ENCODE results near the gene RNF19B. TPM values are rescaled to one million over a fixed set of nuclear protein-coding genes. Genes with fewer than 3 reads are reported as not detected.

The RNF19B gene
- total and polyA plus RNA-seq, 2 of the 8 experiments (the other 6 are each of a cell fraction or from before 2014, with no cell fraction given): 9.2 to 11.2 TPM

GRCh38 chr1:32892368-32893197, 72.0 kb downstream of the RNF19B start:
- H3K9me3 ChIP-seq (ENCODE audit: insufficient read depth in 2 of 2, low read depth in 1 of 2, low read length in 1 of 2): peaks cover 0 to 6% of the 10 kb centered on the region in 2 experiments; a peak in 1 of 4 replicates
- peak overlapping the region; percentile 48 to 87 (median 66) for H3K4me3 ChIP-seq (ENCODE audit: extremely low read depth in 1 of 4, insufficient read depth in 2 of 4, low read depth in 3 of 4, low read length in 4 of 4)
- no peak overlapping the region for H2BK120ac ChIP-seq (replicated peaks; ENCODE audit: low read depth, low read length)
- no peak overlapping the region; the same call in 1 of the 2 replicates for H3K18ac ChIP-seq (ENCODE audit: extremely low read depth, low read length)
- H4K5ac ChIP-seq (ENCODE audit: insufficient read length, low read depth, low read length): no peak overlapping the region
- H3K4me2 ChIP-seq (ENCODE audit: insufficient read depth in 1 of 2, low read depth in 2 of 2, low read length in 2 of 2): peak overlapping the region; percentile 67 to 82
- DNase-seq (ENCODE audit: low read depth in 1 of 2, low spot score in 2 of 2): peak; percentile 47 to 93
- no peak overlapping the region for H2BK15ac ChIP-seq (ENCODE audit: low read length)
- ChIA-PET POLR2A (ENCODE audit: partially characterized antibody) (interaction anchor here (0.6 to 1.4 kb wide), 6 partner anchors 11 to 981 kb away, joined by 3 read pairs; partner anchors contain the start of genes S100PBP and YARS1), CTCF (ENCODE audit: partially characterized antibody) (interaction anchor here (0.6 to 16.6 kb wide), 37 partner anchors 7 to 838 kb away, joined by 3 to 382 read pairs (median 4); partner anchors contain the start of genes FNDC5, HPCA, RNF19B and S100PBP)
- H4K8ac ChIP-seq (ENCODE audit: extremely low read depth, insufficient read depth, low read length): peak overlapping the region; percentile 51; the same call in 1 of the 2 replicates
- H3K36me3 ChIP-seq (ENCODE audit: control insufficient read depth in 2 of 4, insufficient read depth in 4 of 4, low read length in 3 of 4): no peaks in the 10 kb centered on the region
- no peak overlapping the region for H2BK5ac ChIP-seq (ENCODE audit: low read depth, low read length)
- no peak overlapping the region for H3K4ac ChIP-seq (replicated peaks; ENCODE audit: insufficient read length, low read depth, low read length)
- peaks cover 2% of the 10 kb centered on the region; the same call in 1 of the 2 replicates for H3K23me2 ChIP-seq (ENCODE audit: low read depth, low read length)
- H3K27ac ChIP-seq (ENCODE audit: low read depth, low read length): no peak overlapping the region
- 0 out of 2 replicates have a peak overlapping the region, but pooled peaks have one; percentile 64 for H2AFZ ChIP-seq (ENCODE audit: low read length)
- no peaks in the 10 kb centered on the region for H3K79me1 ChIP-seq (ENCODE audit: low read depth, low read length)
- peak; percentile 19 for FAIRE-seq
- H3K14ac ChIP-seq (ENCODE audit: insufficient read length): no peak overlapping the region
- peaks cover 2 to 33% (median 17%) of the 10 kb centered on the region in 4 experiments for H3K27me3 ChIP-seq (replicated peaks in 1 of 4; ENCODE audit: control insufficient read depth in 3 of 4, extremely low read depth in 1 of 4, insufficient read depth in 3 of 4, low read length in 3 of 4)
- H3K4me1 ChIP-seq (replicated peaks in 1 of 4; ENCODE audit: control insufficient read depth in 3 of 4, insufficient read depth in 4 of 4, low read length in 3 of 4): peaks cover 0 to 15% (median 7%) of the 10 kb centered on the region in 4 experiments; a peak in 5 of 7 replicates
- no peak overlapping the region for H2AK5ac ChIP-seq (ENCODE audit: low read depth, low read length)
- H3K56ac ChIP-seq (replicated peaks; ENCODE audit: insufficient read length, low read depth, low read length): no peak overlapping the region
- no peak overlapping the region for H2BK12ac ChIP-seq (ENCODE audit: low read depth, low read length)
- WGBS, 2 experiments (ENCODE audit: extremely low coverage in 1 of 2, insufficient coverage in 1 of 2, insufficient read length in 1 of 2, insufficient replicate concordance in 2 of 2, low coverage in 1 of 2, low lambda C conversion rate in 2 of 2, missing lambda C conversion rate in 1 of 2): 37% methylated on average over 36 of the region's 49 CpGs; no CpG with 5 or more reads in 1 of the 2 experiments
- no peaks in the 10 kb centered on the region for H3K79me2 ChIP-seq (ENCODE audit: control insufficient read depth in 1 of 2, insufficient read depth in 2 of 2, low read length in 2 of 2)
- no peak overlapping the region for H2BK20ac ChIP-seq (ENCODE audit: low read length)
- H3K23ac ChIP-seq (ENCODE audit: insufficient read length): no peak overlapping the region
- H3K9ac ChIP-seq (replicated peaks in 1 of 4; ENCODE audit: extremely low read depth in 1 of 4, low read depth in 3 of 4, low read length in 3 of 4): peak overlapping the region in 1 of 4 experiments; percentile 36; a peak in 1 of 7 replicates
- H4K20me1 ChIP-seq (replicated peaks in 1 of 2; ENCODE audit: control insufficient read depth in 1 of 2, insufficient read depth in 2 of 2, low read length in 2 of 2): peaks cover 0 to 10% of the 10 kb centered on the region in 2 experiments
- H4K91ac ChIP-seq (replicated peaks; ENCODE audit: insufficient read length, low read length): no peak overlapping the region
- TF ChIP-seq SUZ12 (IDR thresholded peaks at IDR 0.05; ENCODE audit: low read length): no peak
- TF ChIP-seq FOSL1 (IDR thresholded peaks at IDR 0.05; ENCODE audit: insufficient read depth, low read depth, low read length): 0 out of 2 replicates have a peak, but pooled peaks have one; percentile 45
- TF ChIP-seq BACH1 (IDR thresholded peaks at IDR 0.05; ENCODE audit: low read length): no peak
- no peak for TF ChIP-seq CTBP2 (IDR thresholded peaks at IDR 0.05; ENCODE audit: borderline replicate concordance, insufficient read depth, insufficient read length, low read length)
- 0 out of 4 replicates have a peak, but pooled peaks of 1 of the 2 experiments have one; percentile 77 for TF ChIP-seq HDAC2 (IDR thresholded peaks at IDR 0.05; ENCODE audit: borderline replicate concordance in 1 of 2, low read depth in 2 of 2, low read length in 2 of 2)
- TF ChIP-seq JUND (IDR thresholded peaks at IDR 0.05; ENCODE audit: low read length): 0 out of 2 replicates have a peak, but pooled peaks have one; percentile 47
- TF ChIP-seq SIX5 (IDR thresholded peaks at IDR 0.05; ENCODE audit: low read depth, low read length): no peak
- TF ChIP-seq SIN3A (conservative IDR thresholded peaks at IDR 0.05 in 1 of 2, IDR thresholded peaks at IDR 0.05 in 1 of 2; ENCODE audit: low read depth in 1 of 2, low read length in 2 of 2): 0 out of 4 replicates have a peak, but pooled peaks of 1 of the 2 experiments have one; percentile 23
- no peak for TF ChIP-seq NANOG (IDR thresholded peaks at IDR 0.05; ENCODE audit: insufficient read depth, low read depth, low read length, poor library complexity, severe bottlenecking)
